NCI-H2227 (cell line): ENCODE measurements around the gene DLX1.

Experiments used
- DNase-seq: peaks from one replicate; lab custom pipeline; 2025; ENCODE audit not compliant: unreplicated experiment; lab: John Stamatoyannopoulos, UW

Gene DLX1

DNA sequence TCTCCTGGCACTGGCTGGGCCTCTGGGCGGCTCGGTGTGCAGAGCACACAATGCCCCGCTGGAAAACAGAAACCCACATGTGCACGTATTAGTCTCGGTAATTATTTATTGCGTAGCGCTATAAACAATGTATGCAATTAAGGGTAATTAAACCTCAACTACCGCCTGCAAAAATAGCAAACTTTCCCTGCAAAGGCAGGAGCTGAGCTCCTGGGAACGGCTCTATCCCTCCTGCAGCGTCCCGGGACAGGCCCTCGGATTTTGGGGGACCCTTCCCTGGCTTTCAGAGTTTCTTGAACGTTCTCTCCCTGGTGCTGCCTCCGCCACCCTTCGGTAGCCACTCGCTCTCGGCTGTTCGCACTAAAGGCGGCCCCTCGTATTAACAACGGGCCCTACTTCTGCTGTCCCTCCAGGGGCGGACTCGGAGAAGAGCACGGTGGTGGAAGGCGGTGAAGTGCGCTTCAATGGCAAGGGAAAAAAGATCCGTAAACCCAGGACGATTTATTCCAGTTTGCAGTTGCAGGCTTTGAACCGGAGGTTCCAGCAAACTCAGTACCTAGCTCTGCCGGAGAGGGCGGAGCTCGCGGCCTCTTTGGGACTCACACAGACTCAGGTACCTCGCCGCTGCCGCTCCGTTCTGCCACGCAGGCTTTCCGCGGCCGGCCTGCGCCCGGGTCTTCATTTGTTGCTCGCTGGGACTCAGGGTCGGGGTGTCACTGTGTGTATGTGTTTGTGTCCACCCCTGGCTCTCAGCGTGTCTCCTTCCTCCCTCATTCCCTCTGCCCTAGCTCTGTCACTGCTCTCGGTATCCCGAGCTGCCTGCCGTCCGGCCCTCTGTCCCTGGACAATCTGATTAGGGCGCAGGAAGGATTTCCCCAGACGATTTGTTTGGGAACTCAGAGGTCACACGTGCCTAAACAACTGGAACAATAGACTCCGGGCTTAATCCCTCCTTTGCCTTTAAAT is 1.2 kb downstream of the DLX1 start:
- DNase-seq, result no peak

- DNase-seq, result no peak
Observed at GRCh38 chr2:172087207-172087779, 2.0 kb downstream of the DLX1 start.

- no peak for DNase-seq
Observed at GRCh38 chr2:172087780-172088244, 2.5 kb downstream of the DLX1 start.

DNA sequence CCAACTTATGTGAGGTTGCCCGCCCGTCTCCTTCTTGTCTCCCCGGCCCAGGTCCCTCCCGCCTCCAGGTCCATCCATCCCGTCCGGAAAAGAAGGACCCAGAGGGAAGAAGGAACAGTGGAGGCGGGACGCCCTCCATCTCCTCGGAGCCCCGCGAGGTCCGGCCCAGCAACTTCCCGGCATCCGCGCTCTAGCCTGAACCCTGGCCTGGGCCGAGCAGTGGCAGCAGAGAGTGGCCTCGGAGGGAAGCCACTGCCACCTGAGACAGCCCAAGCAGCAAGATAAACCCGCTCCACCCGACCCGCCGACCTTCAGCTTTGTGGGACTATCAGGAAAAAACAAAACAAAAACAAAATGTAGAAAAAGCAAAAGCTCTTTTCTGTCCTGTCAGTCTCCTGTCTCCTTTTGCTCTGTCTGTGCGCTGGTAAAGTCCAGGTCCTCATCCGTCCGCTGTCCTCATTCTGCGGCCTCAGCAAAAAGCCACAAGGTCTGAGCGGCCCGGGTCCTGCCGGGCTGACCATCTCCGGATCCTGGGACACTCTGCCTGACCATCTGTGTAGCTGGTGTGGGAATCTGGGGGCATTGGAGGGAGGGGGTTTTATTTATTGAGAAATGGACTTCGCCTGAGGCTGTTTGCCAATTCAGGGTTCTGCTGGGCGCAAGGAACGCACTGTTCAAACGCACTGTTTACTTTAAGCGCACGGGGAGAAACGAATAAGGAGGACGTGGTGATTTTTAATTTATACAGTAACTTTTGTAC is 3.1 kb downstream of the DLX1 start:
- DNase-seq, result no peak

- DNase-seq, result no peak
Observed at GRCh38 chr2:172089005-172089504, 3.7 kb downstream of the DLX1 start.

DNA sequence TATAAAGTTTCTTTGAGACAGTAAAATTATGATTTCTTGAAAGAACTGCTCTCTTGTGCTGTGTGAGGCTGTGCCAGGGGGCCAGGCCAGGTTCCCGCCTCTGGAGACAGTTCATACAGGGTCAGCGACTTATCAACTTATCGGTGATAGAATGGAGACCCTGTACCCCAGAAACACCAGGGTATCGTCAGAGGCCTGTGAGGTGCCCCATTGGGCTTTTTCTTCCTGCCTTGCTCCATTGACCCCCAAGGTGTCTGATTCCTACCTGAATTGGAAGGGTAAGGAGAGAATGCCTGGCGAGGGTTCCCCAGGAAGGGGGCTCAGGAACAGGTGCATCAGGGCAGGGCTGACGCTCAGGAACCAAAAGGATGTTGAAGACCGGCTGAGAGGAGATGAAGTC is 4.3 kb downstream of the DLX1 start:
- DNase-seq, result no peak

DNA sequence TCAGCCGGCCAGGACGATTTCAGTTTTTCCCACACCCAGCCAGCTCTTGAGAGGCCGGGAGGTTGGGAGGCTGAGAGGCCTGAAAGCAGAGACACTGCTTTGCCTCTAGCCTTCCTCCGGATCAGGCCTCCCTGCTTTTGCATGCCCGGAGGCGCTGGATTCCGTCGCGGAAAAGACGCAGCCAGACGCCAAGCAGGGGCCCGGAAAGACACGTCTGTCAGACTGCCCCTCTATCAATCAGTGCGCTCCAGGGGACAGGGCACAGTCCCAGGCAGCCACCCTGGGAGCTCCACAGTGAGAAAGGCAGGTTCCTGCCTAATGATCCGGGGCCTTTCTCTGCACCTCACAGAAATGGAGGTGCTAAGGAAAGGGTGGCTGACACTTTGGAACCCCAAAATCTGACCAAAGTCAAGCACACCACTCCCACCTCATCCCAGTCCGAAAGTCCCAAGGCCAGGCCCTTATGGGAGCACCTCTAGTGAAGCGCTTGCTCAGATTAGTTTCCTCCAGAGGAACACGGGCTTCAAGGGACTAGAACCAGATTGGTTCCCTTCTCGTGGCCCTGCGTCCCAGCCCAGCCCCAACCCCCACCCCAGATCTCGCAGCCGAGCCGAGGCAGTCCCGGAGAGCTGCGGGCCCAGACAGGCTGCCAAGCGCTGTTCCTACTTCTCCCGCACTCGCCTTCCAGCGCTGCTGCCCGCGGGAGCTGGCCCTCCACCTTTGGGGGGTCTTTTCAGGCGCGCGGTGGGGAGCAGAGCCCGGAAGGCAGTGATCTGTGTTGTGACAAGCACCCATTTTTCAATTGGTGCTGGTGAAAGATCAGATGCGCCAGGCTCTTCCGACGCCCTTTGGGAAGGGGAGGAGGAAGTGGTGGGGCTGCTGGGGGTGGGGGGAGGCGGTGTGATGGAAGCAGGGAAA is 5.0 kb downstream of the DLX1 start:
- DNase-seq, result no peak

GRCh38 chr2:172091000-172091641 is 5.8 kb downstream of the DLX1 start:
- no peak for DNase-seq

- DNase-seq, result peak; percentile 88
Observed at GRCh38 chr2:172091761-172092566, 6.7 kb downstream of the DLX1 start.

GRCh38 chr2:172092716-172093415 is 7.6 kb downstream of the DLX1 start:
- DNase-seq, result no peak

DNA sequence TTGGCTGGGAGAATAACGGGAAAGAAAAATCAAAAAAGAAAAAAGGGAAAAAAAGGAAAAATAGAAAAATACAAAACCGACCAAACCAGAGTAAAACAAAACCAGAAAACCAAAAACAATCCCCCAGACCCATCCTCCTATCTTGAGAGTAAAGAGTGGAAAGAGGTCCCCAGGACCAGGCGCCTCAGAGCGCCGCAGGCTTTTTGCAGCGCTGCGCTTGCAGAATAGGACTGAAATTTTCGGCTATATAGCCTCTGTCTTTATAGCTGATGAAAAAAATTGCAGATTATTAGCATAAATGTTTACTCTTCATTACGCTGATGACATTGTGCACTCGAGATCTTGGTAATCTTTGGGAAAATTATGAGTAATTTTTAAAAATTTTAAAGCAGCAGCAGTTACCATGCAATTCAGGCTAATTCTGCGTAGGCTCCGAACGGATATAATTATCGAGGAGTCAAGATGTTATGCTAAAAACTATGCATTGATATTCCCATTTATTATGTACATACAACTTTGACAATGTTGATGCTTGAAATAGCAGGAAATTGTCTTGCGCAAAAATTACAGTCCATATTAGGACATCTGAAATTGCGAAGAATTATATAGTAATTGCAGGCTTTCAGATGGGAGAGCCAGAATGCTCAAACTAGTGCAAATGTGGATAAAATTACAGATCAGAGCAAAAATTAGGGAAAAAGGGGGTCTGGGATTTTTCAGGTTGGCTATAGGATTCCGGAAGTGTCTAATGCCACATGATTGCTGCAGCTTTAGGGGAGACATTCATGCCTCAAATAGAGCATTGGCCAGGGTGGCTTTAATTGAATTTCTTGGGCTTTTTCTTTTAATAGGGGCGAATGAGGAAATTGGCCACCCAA is 8.3 kb downstream of the DLX1 start:
- peak; percentile 98 for DNase-seq

DNA sequence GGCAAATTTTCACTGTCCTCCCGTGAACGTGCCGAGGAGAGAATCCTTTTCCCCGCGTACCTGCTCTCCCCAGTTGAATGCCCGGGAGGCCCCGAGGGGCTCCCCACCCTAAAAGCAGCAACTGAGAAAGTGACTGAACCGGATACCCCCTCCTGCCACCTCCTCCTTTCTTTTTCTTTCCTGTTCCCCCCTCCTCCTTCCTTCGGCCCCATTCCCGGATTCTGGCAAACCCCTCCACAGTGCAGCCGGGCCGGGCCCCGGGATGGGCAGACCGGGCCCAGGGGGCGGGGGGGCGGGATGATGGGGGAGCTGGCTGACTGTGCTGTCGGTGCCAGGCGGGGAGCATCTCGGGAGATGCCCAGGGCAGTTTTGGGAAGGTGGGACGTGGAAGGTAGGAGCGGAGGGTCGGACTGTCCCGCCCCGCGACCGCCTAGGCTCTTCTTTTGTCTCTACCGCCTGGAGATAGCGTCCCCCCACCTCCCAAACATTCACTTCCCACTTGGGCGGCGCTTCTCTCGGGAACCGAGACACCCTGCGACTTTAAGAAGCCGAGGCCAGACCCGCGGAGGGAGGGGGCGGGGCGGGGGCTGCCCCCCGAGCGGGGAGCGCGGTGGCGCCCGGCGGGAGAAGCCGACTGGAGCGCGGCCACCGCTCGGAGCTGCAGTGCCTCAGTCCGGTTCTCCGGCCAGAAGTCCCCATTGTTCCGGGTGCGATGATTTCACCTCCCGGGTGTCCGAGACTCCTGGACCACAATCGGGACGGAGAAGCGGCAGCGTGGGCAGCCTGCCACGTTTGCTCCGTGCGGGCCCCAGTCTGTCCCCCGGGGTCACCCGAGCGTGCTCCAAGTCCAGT is 9.2 kb downstream of the DLX1 start:
- peak; percentile 95 for DNase-seq

DNA sequence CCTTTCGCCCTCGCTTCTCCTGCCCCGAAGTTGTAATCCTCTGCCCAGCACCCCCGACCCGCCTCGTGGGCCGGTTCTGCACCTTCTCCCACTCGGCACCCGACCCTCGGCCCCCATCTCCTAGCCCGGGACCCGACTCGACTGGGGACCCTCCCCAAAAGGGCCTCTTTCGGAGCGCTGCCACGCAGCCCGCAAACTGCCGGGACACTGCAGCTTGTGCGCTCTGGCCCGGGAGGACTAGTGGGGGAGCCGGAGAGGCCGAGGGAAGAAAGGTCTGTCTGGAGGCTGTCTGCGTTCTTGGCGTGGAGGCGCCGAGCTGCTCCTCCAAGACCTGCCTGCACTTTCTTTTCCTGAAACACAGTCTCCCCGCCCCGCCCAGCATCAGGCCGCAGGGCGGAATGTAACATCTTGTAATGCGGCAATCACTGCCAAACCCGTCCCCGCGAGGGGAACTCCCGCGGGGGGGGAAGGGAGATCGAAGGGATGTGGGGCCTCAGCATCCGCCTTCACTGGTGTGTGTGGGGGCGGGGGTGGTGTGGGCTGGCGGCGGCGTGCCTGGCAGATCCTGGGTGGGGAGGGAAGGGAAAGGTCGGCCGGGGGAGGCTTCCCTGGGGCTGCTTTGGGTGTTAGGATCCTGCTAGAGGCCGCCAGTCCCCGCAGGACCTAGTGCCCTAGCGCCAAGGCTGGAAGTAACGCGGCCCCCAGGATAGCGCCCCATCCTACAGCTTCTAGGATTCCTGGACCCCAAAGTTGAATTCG is 10.0 kb downstream of the DLX1 start:
- peak; percentile 90 for DNase-seq

DNA sequence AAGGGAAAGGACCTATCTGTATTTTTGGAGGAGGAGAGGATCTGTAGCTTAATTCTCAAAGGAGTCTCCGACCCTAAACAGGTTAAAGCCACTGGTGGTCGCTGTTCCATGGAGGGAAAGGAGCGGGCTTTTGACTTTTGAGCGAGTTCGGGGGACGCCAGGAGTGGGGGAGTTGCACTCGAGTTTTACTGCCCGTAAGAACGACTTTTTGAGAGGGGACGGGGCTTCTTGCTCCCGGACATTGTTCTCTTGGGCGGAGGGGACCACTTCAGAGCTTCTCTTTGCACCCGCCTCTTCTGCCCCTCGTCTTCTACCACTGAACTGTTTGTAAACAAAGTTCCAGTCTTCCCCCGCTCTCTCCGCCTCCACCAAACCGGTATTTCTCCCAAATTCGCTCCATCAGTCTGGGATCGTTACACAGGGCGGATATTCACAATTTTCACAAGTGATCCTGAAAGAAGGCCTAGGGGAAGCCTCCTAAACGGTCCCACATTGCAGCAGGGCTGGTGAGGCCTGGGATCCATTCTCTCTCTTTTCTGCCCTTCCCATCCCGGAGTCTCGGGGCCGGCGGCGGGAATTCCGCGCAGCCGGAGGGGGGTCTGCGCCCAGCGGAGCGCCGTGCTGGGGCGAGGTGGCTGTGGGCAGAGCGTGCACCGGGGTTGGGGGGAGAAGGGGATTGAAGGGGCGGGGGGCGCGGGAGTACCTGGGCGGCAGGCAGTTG is 10.8 kb downstream of the DLX1 start:
- no peak for DNase-seq
